Measurements from ENCODE around the gene PRKCE. TPM values are rescaled to one million over a fixed set of nuclear protein-coding genes. Genes with fewer than 3 reads are reported as not detected.

PRKCE gene
- total RNA-seq, 1 experiment from 2014 or later, result 14.0 TPM

- TF ChIP-seq TCF7L2 (IDR thresholded peaks at IDR 0.05; ENCODE audit: low read depth, low read length) (no peak), CTCF (IDR thresholded peaks at IDR 0.05) (no peak), REST (IDR thresholded peaks at IDR 0.05; ENCODE audit: insufficient read depth in 1 of 2, low read depth in 2 of 2, low read length in 1 of 2) (no peak), POLR2AphosphoS5 (IDR thresholded peaks at IDR 0.05; ENCODE audit: low read depth, low read length) (no peak), SIN3A (IDR thresholded peaks at IDR 0.05; ENCODE audit: borderline replicate concordance, insufficient read depth, low read depth, low read length) (no peak)
- no peak for ATAC-seq
- ChIA-PET POLR2A (no interaction called here), CTCF (interaction anchor here (0.5 kb wide), 1 partner anchor 186 kb away, joined by 3 read pairs; no protein-coding TSS in a partner anchor)
- no TSS peak for BruUV-seq (replicated peaks)
- Histone ChIP-seq H3K27ac (ENCODE audit: low read length) (no peak overlapping the region), H3K4me3 (ENCODE audit: low read depth in 2 of 2, low read length in 2 of 2) (no peak overlapping the region), H3K9me3 (ENCODE audit: control insufficient read depth, insufficient read depth, low read depth, low read length) (no peaks in the 10 kb centered on the region), H3K36me3 (ENCODE audit: control insufficient read depth, insufficient read depth, low read length) (no peaks in the 10 kb centered on the region), H3K27me3 (ENCODE audit: control insufficient read depth, insufficient read depth, low read length) (no peaks in the 10 kb centered on the region), H3K4me1 (ENCODE audit: control insufficient read depth, insufficient read depth, low read length) (no peaks in the 10 kb centered on the region)
- in situ Hi-C loops (cut with HindIII; ENCODE audit: low pct_unique_long_range_greater_than_20kb, low sequenced_read_pairs), result no loop called here
- intact Hi-C loops (cut with micrococcal nuclease; ENCODE audit: unreplicated experiment), result no loop called here
- DNase-seq (ENCODE audit: low read depth, low spot score), result no peak
These were observed 119.3 kb downstream of the PRKCE start for GRCh38 chr2:45770811-45771210.

DNA sequence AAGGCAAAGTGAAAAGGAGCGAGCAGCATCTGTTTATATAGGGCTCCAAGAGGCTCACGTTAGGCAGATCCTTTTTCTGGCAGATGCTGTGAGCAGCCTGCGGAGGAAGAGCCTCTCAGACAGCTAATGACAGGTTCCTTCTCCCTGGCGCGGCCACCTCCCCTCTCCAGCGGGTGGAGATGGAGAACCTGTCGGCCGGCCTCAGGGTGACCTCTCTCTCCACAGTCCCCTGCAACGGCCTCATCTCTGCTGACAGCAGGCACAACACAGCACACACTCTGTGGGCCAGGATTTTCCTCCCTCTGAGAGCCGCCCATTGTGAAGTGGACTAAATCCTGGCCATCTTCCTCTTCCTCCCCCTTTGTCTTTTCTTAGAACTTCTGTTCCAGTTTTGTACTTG lies 119.8 kb downstream of the PRKCE start:
- intact Hi-C loops (cut with micrococcal nuclease; ENCODE audit: unreplicated experiment) (no loop called here), in situ Hi-C loops (cut with HindIII; ENCODE audit: low pct_unique_long_range_greater_than_20kb, low sequenced_read_pairs) (no loop called here)
- no peaks in the 10 kb centered on the region for H3K27me3 ChIP-seq (ENCODE audit: control insufficient read depth, insufficient read depth, low read length)
- CTCF ChIA-PET, result no interaction called here
- POLR2A ChIA-PET, result no interaction called here
- H3K4me1 ChIP-seq (ENCODE audit: control insufficient read depth, insufficient read depth, low read length), result no peaks in the 10 kb centered on the region
- BruUV-seq (replicated peaks), result no TSS peak
- DNase-seq (ENCODE audit: low read depth, low spot score) (no peak), ATAC-seq (no peak)
- no peaks in the 10 kb centered on the region for H3K36me3 ChIP-seq (ENCODE audit: control insufficient read depth, insufficient read depth, low read length)
- H3K27ac ChIP-seq (ENCODE audit: low read length), result no peak overlapping the region
- TF ChIP-seq CTCF (IDR thresholded peaks at IDR 0.05), result no peak
- no peak for TF ChIP-seq REST (IDR thresholded peaks at IDR 0.05; ENCODE audit: insufficient read depth in 1 of 2, low read depth in 2 of 2, low read length in 1 of 2)
- H3K9me3 ChIP-seq (ENCODE audit: control insufficient read depth, insufficient read depth, low read depth, low read length), result no peaks in the 10 kb centered on the region
- H3K4me3 ChIP-seq (ENCODE audit: low read depth in 2 of 2, low read length in 2 of 2), result no peak overlapping the region
